GM23338 (cell line): ENCODE data around the gene ZFHX3. TPM values are rescaled to one million over a fixed set of nuclear protein-coding genes. Genes with fewer than 3 reads are reported as not detected.

Experiments used
- ATAC-seq: fragments of 200-7000 bp; cut with Tn5 transposase; 3 replicates; pipeline ENCODE4 v1.9.1; 2020
- DNase-seq: peaks from one replicate; pipeline ENCODE4 v3.0.0-alpha.2; 2015; ENCODE audit warnings: low spot score
- H2AFZ ChIP-seq: fragments of 200-600 bp; sonication (generic); 2 replicates; pipeline ENCODE4 v1.8.0; 2016; ENCODE audit warnings: antibody characterized with exemption, mild to moderate bottlenecking, moderate library complexity
- H3F3A ChIP-seq: fragments of 200-600 bp; sonication (generic); replicated peaks from 2 replicates; pipeline ENCODE4 v1.8.0; 2017; ENCODE audit warnings: antibody characterized with exemption, mixed run types, low read depth
- H3K27ac ChIP-seq: fragments of 200-600 bp; sonication (generic); 2 replicates; pipeline ENCODE4 v1.6.1; 2016; ENCODE audit warnings: low read depth
- H3K27me3 ChIP-seq: fragments of 200-600 bp; sonication (generic); 2 replicates; pipeline ENCODE4 v1.8.0; 2016; ENCODE audit warnings: mild to moderate bottlenecking, mixed run types, moderate library complexity; ENCODE audit not compliant: insufficient read depth
- H3K36me3 ChIP-seq: fragments of 200-600 bp; sonication (generic); 2 replicates; pipeline ENCODE4 v1.8.0; 2016; ENCODE audit warnings: mild to moderate bottlenecking; ENCODE audit not compliant: insufficient read depth
- H3K4me1 ChIP-seq: fragments of 200-600 bp; sonication (generic); 2 replicates; pipeline ENCODE4 v1.8.0; 2016; ENCODE audit warnings: mild to moderate bottlenecking, moderate library complexity; ENCODE audit not compliant: insufficient read depth
- H3K4me2 ChIP-seq: fragments of 200-600 bp; sonication (generic); 2 replicates; pipeline ENCODE4 v1.7.1; 2017; ENCODE audit warnings: mixed run types
- H3K4me3 ChIP-seq: fragments of 200-600 bp; sonication (generic); 2 replicates; pipeline ENCODE4 v1.6.1; 2016; ENCODE audit warnings: mixed run types
- H3K79me2 ChIP-seq: fragments of 200-600 bp; sonication (generic); replicated peaks from 2 replicates; pipeline ENCODE4 v1.8.0; 2017; ENCODE audit warnings: mild to moderate bottlenecking; ENCODE audit not compliant: insufficient read depth
- H3K9me2 ChIP-seq: fragments of 200-600 bp; sonication (generic); 2 replicates; pipeline ENCODE4 v1.8.0; 2017; ENCODE audit not compliant: insufficient read depth
- H4K20me1 ChIP-seq: fragments of 200-600 bp; sonication (generic); replicated peaks from 2 replicates; pipeline ENCODE4 v1.8.0; 2017; ENCODE audit warnings: mild to moderate bottlenecking; ENCODE audit not compliant: insufficient read depth
- H3K27ac Mint-ChIP-seq: 2 replicates; pipeline ENCODE4 v1.8.0; 2020; ENCODE audit warnings: inconsistent platforms, mild to moderate bottlenecking, moderate library complexity, mixed read lengths
- H3K27me3 Mint-ChIP-seq: 3 replicates; pipeline ENCODE4 v1.8.0; 2022; ENCODE audit warnings: low read depth, mild to moderate bottlenecking, moderate library complexity, mixed read lengths, inconsistent platforms; ENCODE audit not compliant: insufficient read depth, poor library complexity
- H3K36me3 Mint-ChIP-seq: 3 replicates; pipeline ENCODE4 v1.8.0; 2021; ENCODE audit warnings: low read depth, mild to moderate bottlenecking, inconsistent platforms, moderate library complexity, mixed read lengths
- H3K4me1 Mint-ChIP-seq: 3 replicates; pipeline ENCODE4 v1.8.0; 2020; ENCODE audit warnings: mild to moderate bottlenecking, inconsistent platforms, mixed read lengths
- H3K4me3 Mint-ChIP-seq: 3 replicates; pipeline ENCODE4 v1.8.0; 2021; ENCODE audit warnings: moderate library complexity, mild to moderate bottlenecking, inconsistent platforms, mixed read lengths
- H3K9me3 Mint-ChIP-seq: 3 replicates; pipeline ENCODE4 v1.8.0; 2020; ENCODE audit warnings: moderate library complexity, mild to moderate bottlenecking, inconsistent platforms, mixed read lengths
- EZH2 ChIP-seq: fragments of 200-600 bp; sonication (generic); IDR thresholded peaks from one replicate; pipeline ENCODE4 v1.8.0; 2017; ENCODE audit warnings: antibody characterized with exemption, mild to moderate bottlenecking, low read depth; ENCODE audit not compliant: unreplicated experiment
- NANOG ChIP-seq: IDR thresholded peaks from 2 replicates; pipeline ENCODE4 v1.6.1; 2016; ENCODE audit warnings: antibody characterized with exemption, borderline replicate concordance
- POLR2AphosphoS5 ChIP-seq: IDR thresholded peaks from 2 replicates; pipeline ENCODE4 v1.6.1; 2016; ENCODE audit warnings: antibody characterized with exemption, low read depth
- ZNF114 ChIP-seq: fragments of 250-450 bp; sonication (Bioruptor Pico); IDR thresholded peaks from 2 replicates; pipeline ENCODE4 v1.5.0; 2020; ENCODE audit warnings: mild to moderate bottlenecking, moderate library complexity
- ZNF331 ChIP-seq: fragments of 250-450 bp; sonication (Bioruptor Pico); IDR thresholded peaks from 2 replicates; pipeline ENCODE4 v1.5.0; 2020; ENCODE audit warnings: low read depth, mild to moderate bottlenecking, moderate library complexity
- polyA plus RNA-seq: library from polyadenylated mRNA; unstranded; fragments of >200 nt; fragmentation: Nextera tagmentation; extraction: Ambion mirVana; gene quantifications from 2 replicates; pipeline ENCODE4 v1.2.1, GENCODE V29; 2016
- total RNA-seq: library from RNA; depleted of rRNA; stranded (reverse); fragments of >200 nt; shearing (Covaris generic); gene quantifications from 2 replicates; pipeline ENCODE4 v1.2.3, GENCODE V29; 2014
- TF ChIP-seq, protein P1 (sequence below): fragments of 250-450 bp; sonication (Bioruptor Pico); IDR thresholded peaks from 2 replicates; pipeline ENCODE4 v1.5.0; 2020; ENCODE audit warnings: mild to moderate bottlenecking, moderate library complexity
- TF ChIP-seq, protein P2 (sequence below): IDR thresholded peaks from 2 replicates; pipeline ENCODE4 v1.6.1; 2016; ENCODE audit warnings: antibody characterized with exemption

Gene ZFHX3
- total and polyA plus RNA-seq, 2 experiments from 2014 or later, result 1.0 to 1.5 TPM

DNA sequence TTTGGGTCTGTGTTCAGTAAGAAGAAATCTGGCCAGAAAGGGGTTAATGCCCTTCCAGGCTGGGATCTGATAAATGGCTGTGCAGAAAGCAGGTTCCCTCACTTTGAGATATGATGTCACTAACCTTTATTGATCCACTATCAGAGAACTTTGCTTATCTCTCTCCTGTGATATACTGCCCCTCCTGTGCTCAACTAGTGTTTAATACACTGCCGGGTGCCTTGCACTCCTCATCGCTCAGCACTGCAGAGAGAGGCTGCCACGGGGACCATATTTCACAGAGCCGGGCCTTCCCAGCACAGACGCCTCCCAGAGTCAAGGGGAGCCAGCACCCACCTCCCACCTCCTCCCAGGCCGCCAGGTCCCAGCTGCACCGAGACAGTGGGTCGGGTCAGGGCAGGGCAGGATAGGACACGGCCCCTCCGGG is 20.2 kb downstream of the ZFHX3 start (continued):
- TF ChIP-seq, protein P1, sequence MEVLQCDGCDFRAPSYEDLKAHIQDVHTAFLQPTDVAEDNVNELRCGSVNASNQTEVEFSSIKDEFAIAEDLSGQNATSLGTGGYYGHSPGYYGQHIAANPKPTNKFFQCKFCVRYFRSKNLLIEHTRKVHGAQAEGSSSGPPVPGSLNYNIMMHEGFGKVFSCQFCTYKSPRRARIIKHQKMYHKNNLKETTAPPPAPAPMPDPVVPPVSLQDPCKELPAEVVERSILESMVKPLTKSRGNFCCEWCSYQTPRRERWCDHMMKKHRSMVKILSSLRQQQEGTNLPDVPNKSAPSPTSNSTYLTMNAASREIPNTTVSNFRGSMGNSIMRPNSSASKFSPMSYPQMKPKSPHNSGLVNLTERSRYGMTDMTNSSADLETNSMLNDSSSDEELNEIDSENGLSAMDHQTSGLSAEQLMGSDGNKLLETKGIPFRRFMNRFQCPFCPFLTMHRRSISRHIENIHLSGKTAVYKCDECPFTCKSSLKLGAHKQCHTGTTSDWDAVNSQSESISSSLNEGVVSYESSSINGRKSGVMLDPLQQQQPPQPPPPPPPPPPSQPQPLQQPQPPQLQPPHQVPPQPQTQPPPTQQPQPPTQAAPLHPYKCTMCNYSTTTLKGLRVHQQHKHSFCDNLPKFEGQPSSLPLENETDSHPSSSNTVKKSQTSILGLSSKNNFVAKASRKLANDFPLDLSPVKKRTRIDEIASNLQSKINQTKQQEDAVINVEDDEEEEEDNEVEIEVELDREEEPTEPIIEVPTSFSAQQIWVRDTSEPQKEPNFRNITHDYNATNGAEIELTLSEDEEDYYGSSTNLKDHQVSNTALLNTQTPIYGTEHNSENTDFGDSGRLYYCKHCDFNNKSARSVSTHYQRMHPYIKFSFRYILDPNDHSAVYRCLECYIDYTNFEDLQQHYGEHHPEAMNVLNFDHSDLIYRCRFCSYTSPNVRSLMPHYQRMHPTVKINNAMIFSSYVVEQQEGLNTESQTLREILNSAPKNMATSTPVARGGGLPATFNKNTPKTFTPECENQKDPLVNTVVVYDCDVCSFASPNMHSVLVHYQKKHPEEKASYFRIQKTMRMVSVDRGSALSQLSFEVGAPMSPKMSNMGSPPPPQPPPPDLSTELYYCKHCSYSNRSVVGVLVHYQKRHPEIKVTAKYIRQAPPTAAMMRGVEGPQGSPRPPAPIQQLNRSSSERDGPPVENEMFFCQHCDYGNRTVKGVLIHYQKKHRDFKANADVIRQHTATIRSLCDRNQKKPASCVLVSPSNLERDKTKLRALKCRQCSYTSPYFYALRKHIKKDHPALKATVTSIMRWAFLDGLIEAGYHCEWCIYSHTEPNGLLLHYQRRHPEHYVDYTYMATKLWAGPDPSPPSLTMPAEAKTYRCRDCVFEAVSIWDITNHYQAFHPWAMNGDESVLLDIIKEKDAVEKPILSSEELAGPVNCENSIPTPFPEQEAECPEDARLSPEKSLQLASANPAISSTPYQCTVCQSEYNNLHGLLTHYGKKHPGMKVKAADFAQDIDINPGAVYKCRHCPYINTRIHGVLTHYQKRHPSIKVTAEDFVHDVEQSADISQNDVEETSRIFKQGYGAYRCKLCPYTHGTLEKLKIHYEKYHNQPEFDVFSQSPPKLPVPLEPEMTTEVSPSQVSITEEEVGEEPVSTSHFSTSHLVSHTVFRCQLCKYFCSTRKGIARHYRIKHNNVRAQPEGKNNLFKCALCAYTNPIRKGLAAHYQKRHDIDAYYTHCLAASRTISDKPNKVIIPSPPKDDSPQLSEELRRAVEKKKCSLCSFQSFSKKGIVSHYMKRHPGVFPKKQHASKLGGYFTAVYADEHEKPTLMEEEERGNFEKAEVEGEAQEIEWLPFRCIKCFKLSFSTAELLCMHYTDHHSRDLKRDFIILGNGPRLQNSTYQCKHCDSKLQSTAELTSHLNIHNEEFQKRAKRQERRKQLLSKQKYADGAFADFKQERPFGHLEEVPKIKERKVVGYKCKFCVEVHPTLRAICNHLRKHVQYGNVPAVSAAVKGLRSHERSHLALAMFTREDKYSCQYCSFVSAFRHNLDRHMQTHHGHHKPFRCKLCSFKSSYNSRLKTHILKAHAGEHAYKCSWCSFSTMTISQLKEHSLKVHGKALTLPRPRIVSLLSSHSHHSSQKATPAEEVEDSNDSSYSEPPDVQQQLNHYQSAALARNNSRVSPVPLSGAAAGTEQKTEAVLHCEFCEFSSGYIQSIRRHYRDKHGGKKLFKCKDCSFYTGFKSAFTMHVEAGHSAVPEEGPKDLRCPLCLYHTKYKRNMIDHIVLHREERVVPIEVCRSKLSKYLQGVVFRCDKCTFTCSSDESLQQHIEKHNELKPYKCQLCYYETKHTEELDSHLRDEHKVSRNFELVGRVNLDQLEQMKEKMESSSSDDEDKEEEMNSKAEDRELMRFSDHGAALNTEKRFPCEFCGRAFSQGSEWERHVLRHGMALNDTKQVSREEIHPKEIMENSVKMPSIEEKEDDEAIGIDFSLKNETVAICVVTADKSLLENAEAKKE, result no peak
- TF ChIP-seq ZNF114 (CRISPR knock-in tag) (no peak), ZNF331 (CRISPR knock-in tag) (no peak), EZH2 (no peak), NANOG (no peak), POLR2AphosphoS5 (no peak)

DNA sequence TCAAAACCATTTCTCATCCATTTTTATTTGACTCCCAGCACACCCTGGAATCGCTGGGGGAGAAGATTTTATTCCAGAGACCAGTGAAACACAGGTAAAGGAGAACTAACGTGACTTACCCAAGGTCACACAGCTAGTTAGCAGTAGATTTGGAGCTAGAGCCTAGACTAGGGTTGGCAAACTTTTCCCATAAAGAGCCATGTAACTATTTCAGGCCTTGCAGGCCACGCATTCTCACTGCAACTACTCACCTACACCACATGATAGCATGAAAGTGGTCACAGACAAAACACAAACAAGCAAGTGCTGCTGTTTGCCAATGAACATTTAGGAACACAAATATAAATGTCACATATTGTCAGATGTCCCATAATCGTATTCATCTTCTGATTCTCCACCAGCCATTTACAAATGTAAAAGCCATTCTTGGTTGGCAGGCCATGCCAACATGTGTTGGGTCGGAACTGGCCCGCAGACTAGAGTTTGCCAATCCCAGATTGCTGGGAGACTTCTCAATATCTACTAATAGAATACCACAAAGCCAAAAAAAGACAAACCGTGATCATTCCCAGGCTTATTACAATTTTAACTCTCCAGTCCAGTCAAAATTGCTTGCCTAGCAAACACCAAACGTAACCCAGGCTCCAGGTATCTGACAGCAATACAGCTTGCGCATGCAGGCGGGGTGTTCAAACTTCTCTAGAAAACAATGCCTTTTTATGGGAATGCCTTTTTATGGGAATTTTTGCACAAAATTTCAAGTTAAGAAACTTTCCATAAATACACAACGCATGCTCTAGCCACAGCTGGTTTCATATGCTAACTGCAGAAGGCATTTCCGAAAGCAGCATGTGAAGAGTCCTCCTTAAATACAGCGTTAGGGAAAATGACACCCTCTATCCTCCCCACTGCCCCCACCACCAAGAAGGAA is 20.9 kb downstream of the ZFHX3 start:
- peaks cover 88% of the 10 kb centered on the region for H3K27me3 Mint-ChIP-seq
- DNase-seq, result no peak
- no peaks in the 10 kb centered on the region for H3K9me2 ChIP-seq
- no peak overlapping the region for H3K27ac Mint-ChIP-seq
- peaks cover 25% of the 10 kb centered on the region for H4K20me1 ChIP-seq
- no peaks in the 10 kb centered on the region for H3K36me3 Mint-ChIP-seq
- H3F3A ChIP-seq, result peaks cover 11% of the 10 kb centered on the region
- no peak overlapping the region for H3K27ac ChIP-seq
- ATAC-seq, result no peak
- peaks cover 87% of the 10 kb centered on the region for H3K27me3 ChIP-seq
- H3K79me2 ChIP-seq, result no peaks in the 10 kb centered on the region
- H3K4me1 ChIP-seq, result peaks cover 15% of the 10 kb centered on the region
- H2AFZ ChIP-seq, result no peak overlapping the region
- no peak overlapping the region for H3K4me3 Mint-ChIP-seq
- no peak overlapping the region for H3K4me3 ChIP-seq
- H3K9me3 Mint-ChIP-seq, result no peaks in the 10 kb centered on the region
- no peak overlapping the region for H3K4me2 ChIP-seq
- peaks cover 9% of the 10 kb centered on the region for H3K4me1 Mint-ChIP-seq
- H3K36me3 ChIP-seq, result no peaks in the 10 kb centered on the region
- TF ChIP-seq ZNF114 (CRISPR knock-in tag), result no peak
- TF ChIP-seq, protein P2, sequence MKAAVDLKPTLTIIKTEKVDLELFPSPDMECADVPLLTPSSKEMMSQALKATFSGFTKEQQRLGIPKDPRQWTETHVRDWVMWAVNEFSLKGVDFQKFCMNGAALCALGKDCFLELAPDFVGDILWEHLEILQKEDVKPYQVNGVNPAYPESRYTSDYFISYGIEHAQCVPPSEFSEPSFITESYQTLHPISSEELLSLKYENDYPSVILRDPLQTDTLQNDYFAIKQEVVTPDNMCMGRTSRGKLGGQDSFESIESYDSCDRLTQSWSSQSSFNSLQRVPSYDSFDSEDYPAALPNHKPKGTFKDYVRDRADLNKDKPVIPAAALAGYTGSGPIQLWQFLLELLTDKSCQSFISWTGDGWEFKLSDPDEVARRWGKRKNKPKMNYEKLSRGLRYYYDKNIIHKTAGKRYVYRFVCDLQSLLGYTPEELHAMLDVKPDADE, result no peak
- TF ChIP-seq, protein P1, result no peak
